Cardiac muscle cell (in vitro differentiated cells and primary cell): ENCODE results near the gene CLDN1. TPM values are rescaled to one million over a fixed set of nuclear protein-coding genes. Genes with fewer than 3 reads are reported as not detected.

Source experiments
- DNase-seq, 2 donors: peaks; one replicate each; pipeline versions ENCODE4 v3.0.0 to v3.0.0-alpha.2; 2010 to 2017; ENCODE audit warnings: low read depth in 1 of 2, low spot score in 1 of 2
- H3K27ac ChIP-seq: fragments of 200-600 bp; sonication (generic); 2 replicates; pipeline ENCODE4 v1.5.1; 2016
- H3K27me3 ChIP-seq: fragments of 200-600 bp; sonication (generic); 2 replicates; pipeline ENCODE4 v1.6.0; 2016; ENCODE audit warnings: control low read depth
- H3K36me3 ChIP-seq: fragments of 200-600 bp; sonication (generic); 2 replicates; pipeline ENCODE4 v1.5.1; 2016; ENCODE audit warnings: control low read depth
- H3K4me1 ChIP-seq: fragments of 200-600 bp; sonication (generic); 2 replicates; pipeline ENCODE4 v1.8.1; 2017; ENCODE audit warnings: low read depth, mild to moderate bottlenecking, mixed run types
- H3K4me3 ChIP-seq: fragments of 200-600 bp; sonication (generic); 2 replicates; pipeline ENCODE4 v1.5.1; 2016; ENCODE audit warnings: mild to moderate bottlenecking
- H3K9me3 ChIP-seq: fragments of 200-600 bp; sonication (generic); 2 replicates; pipeline ENCODE4 v1.5.1; 2017; ENCODE audit warnings: low read depth, mild to moderate bottlenecking, control low read depth
- polyA plus RNA-seq: library from polyadenylated mRNA; unstranded; fragments of >200 nt; fragmentation: Nextera tagmentation; extraction: Ambion mirVana; gene quantifications from 2 replicates; pipeline ENCODE4 v1.2.1, GENCODE V29; 2016
- total RNA-seq: library from RNA; depleted of rRNA; stranded (reverse); fragments of >200 nt; gene quantifications from 2 replicates; pipeline ENCODE4 v1.2.3, GENCODE V29; 2016
- TF ChIP-seq, protein P1 (sequence below): IDR thresholded peaks from 2 replicates; pipeline ENCODE4 v1.5.1; 2012; ENCODE audit warnings: low read depth, mild to moderate bottlenecking, low read length

Gene CLDN1
- total and polyA plus RNA-seq, 2 experiments from 2014 or later, result 0.48 to 0.54 TPM

DNA sequence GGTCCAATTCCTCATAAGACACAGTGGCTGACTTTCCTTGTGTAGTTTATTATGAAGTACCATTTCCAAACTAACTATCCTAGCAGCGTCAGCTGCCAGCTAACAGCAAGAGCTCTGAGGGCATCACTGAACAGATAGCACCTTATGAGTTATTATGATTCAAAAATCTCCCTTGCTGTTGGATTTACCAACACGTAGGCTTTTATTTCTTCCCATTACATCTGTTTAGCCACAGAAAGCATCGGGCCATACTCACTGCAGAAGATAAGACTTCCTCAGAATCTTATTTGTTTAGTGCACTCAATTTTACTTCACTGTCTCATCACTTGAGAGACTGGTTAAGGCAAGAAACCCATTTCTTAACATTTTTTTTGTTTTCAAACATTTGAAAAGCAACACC lies 16.2 kb downstream of the CLDN1 start:
- Histone ChIP-seq H3K27ac (no peak overlapping the region), H3K27me3 (no peaks in the 10 kb centered on the region), H3K9me3 (no peaks in the 10 kb centered on the region), H3K36me3 (no peaks in the 10 kb centered on the region), H3K4me1 (no peaks in the 10 kb centered on the region), H3K4me3 (no peak overlapping the region)
- DNase-seq, result no peak
- TF ChIP-seq, protein P1, sequence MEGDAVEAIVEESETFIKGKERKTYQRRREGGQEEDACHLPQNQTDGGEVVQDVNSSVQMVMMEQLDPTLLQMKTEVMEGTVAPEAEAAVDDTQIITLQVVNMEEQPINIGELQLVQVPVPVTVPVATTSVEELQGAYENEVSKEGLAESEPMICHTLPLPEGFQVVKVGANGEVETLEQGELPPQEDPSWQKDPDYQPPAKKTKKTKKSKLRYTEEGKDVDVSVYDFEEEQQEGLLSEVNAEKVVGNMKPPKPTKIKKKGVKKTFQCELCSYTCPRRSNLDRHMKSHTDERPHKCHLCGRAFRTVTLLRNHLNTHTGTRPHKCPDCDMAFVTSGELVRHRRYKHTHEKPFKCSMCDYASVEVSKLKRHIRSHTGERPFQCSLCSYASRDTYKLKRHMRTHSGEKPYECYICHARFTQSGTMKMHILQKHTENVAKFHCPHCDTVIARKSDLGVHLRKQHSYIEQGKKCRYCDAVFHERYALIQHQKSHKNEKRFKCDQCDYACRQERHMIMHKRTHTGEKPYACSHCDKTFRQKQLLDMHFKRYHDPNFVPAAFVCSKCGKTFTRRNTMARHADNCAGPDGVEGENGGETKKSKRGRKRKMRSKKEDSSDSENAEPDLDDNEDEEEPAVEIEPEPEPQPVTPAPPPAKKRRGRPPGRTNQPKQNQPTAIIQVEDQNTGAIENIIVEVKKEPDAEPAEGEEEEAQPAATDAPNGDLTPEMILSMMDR, result no peak

- DNase-seq, result no peak
- Histone ChIP-seq H3K36me3 (no peaks in the 10 kb centered on the region), H3K27ac (no peak overlapping the region), H3K9me3 (no peaks in the 10 kb centered on the region), H3K4me1 (no peaks in the 10 kb centered on the region), H3K27me3 (no peaks in the 10 kb centered on the region), H3K4me3 (no peak overlapping the region)
- TF ChIP-seq, protein P1, result no peak
These were observed 16.8 kb downstream of the CLDN1 start for GRCh38 chr3:190305406-190305805.

DNA sequence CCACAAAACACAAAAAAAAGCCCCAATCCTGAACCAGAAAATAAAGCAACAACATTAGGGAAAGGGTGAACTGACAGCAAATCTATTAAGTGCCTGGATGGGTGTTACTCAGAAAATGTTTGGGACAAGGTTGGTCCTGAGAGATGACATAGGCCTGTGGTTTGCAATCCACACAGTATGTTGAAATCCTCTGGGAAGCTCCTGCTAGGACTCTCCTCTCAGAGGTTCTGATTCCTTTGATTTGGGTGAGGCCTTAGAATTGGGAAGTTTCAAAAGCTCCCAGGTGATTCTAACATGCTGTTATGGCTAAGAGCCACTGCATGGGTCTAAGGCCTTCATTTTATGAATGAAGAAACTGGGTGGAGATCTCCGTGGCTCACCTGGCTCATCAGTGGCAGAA lies 18.4 kb downstream of the CLDN1 start:
- H3K9me3 ChIP-seq, result no peaks in the 10 kb centered on the region
- no peak for DNase-seq
- no peak overlapping the region for H3K27ac ChIP-seq
- H3K4me3 ChIP-seq, result no peak overlapping the region
- H3K27me3 ChIP-seq, result no peaks in the 10 kb centered on the region
- TF ChIP-seq, protein P1, result no peak
- no peaks in the 10 kb centered on the region for H3K36me3 ChIP-seq
- H3K4me1 ChIP-seq, result no peaks in the 10 kb centered on the region

DNA sequence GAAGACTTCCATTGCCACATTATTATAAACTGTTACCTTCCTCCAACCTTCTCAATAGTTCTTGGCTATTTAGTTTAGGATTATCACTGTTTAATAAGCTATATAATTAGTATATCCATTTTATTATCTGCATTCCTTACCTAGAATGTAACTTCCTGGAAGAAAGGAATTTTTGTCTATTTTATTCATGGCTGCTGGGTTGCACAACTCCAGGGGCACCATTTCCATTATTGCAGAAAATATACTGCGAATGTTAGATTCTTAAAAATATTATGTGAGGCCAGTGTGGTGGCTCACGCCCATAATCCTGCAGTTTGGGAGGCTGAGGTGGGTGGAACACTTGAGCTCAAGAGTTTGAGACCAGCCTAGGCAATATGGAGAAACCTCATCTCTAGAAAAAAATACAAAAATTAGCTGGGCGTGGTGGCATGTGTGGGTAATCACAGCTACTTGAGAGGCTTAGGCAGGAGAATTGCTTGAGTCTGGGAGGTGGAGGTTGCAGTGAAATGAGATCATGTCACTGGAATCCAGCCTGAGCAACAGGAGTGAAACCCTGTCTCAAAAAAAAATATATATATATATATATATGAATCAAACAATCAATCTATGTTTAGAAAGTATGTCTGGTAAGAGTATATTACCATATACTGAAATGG lies 19.9 kb downstream of the CLDN1 start:
- H3K36me3 ChIP-seq, result no peaks in the 10 kb centered on the region
- no peak overlapping the region for H3K27ac ChIP-seq
- no peak overlapping the region for H3K4me3 ChIP-seq
- H3K9me3 ChIP-seq, result no peaks in the 10 kb centered on the region
- H3K27me3 ChIP-seq, result no peaks in the 10 kb centered on the region
- no peaks in the 10 kb centered on the region for H3K4me1 ChIP-seq
- no peak for DNase-seq
- TF ChIP-seq, protein P1, result no peak

DNA sequence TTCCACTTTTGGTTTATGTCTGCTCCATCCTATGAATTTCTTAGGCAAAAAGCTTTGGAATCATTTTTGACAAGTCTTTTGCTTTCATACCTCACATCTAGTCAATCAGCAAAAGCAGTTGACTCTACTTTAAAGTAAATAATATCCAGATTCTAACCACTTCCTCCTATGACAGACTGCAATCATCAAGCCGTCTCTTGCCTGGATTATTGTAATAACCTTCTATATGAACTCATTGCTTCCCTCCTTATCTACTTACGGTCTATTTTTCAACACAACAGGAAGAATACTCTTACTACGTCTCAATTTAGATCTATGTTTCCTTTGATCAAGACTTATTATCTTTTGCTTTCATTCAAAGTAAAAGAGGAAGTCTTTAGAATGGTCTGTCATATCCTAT lies 20.7 kb downstream of the CLDN1 start:
- TF ChIP-seq, protein P1, result no peak
- H3K27ac ChIP-seq, result no peak overlapping the region
- no peaks in the 10 kb centered on the region for H3K4me1 ChIP-seq
- H3K36me3 ChIP-seq, result no peaks in the 10 kb centered on the region
- no peaks in the 10 kb centered on the region for H3K27me3 ChIP-seq
- DNase-seq, result no peak
- H3K9me3 ChIP-seq, result no peaks in the 10 kb centered on the region
- no peak overlapping the region for H3K4me3 ChIP-seq
